KMS-11 (cell line): ENCODE data around the gene TRIO.

Source experiments
- H2AFZ ChIP-seq: fragments of 200-600 bp; sonication (generic); 2 replicates; pipeline ENCODE4 v1.6.1; 2016; ENCODE audit warnings: antibody characterized with exemption, mixed run types, low read depth
- H3K27ac ChIP-seq: fragments of 200-600 bp; sonication (generic); 2 replicates; pipeline ENCODE4 v1.6.1; 2016; ENCODE audit warnings: mild to moderate bottlenecking, mixed run types
- H3K27me3 ChIP-seq: fragments of 200-600 bp; sonication (generic); 2 replicates; pipeline ENCODE4 v1.6.1; 2017; ENCODE audit warnings: mild to moderate bottlenecking, low read depth, mixed run types, moderate library complexity; ENCODE audit not compliant: insufficient read depth
- H3K36me3 ChIP-seq: fragments of 200-600 bp; sonication (generic); 2 replicates; pipeline ENCODE4 v1.6.1; 2017; ENCODE audit warnings: mild to moderate bottlenecking, mixed run types; ENCODE audit not compliant: insufficient read depth
- H3K4me1 ChIP-seq: fragments of 200-600 bp; sonication (generic); 2 replicates; pipeline ENCODE4 v1.6.1; 2016; ENCODE audit warnings: mild to moderate bottlenecking, low read depth, mixed run types; ENCODE audit not compliant: poor library complexity, severe bottlenecking
- H3K4me2 ChIP-seq: fragments of 200-600 bp; sonication (generic); 2 replicates; pipeline ENCODE4 v1.7.0; 2016; ENCODE audit warnings: mild to moderate bottlenecking, mixed run types
- H3K4me3 ChIP-seq: fragments of 200-600 bp; sonication (generic); IDR thresholded peaks from 2 replicates; pipeline ENCODE4 v1.6.1; 2017; ENCODE audit warnings: low read depth, low read length, mixed read lengths; ENCODE audit not compliant: insufficient read depth
- H3K79me2 ChIP-seq: fragments of 200-600 bp; sonication (generic); 2 replicates; pipeline ENCODE4 v1.6.1; 2016; ENCODE audit warnings: low read depth, mixed run types; ENCODE audit not compliant: insufficient read depth
- H3K9ac ChIP-seq: fragments of 200-600 bp; sonication (generic); 2 replicates; pipeline ENCODE4 v1.6.1; 2016; ENCODE audit warnings: mild to moderate bottlenecking, mixed run types
- H4K20me1 ChIP-seq: fragments of 200-600 bp; sonication (generic); 2 replicates; pipeline ENCODE4 v1.6.1; 2016; ENCODE audit warnings: mild to moderate bottlenecking, mixed run types; ENCODE audit not compliant: insufficient read depth
- CTCF ChIP-seq: fragments of 200-600 bp; sonication (generic); conservative IDR thresholded peaks from 2 replicates; pipeline ENCODE4 v1.6.1; 2017; ENCODE audit warnings: low read depth, mild to moderate bottlenecking, antibody characterized with exemption, low read length, moderate library complexity, mixed read lengths

TRIO gene

GRCh38 chr5:14212838-14213237, 69.7 kb downstream of the TRIO start:
- Histone ChIP-seq H3K79me2 (peaks cover 87% of the 10 kb centered on the region), H3K27ac (peak overlapping the region; percentile 92), H3K4me2 (peak overlapping the region; percentile 86), H3K4me3 (no peak overlapping the region), H2AFZ (no peak overlapping the region), H3K9ac (peak overlapping the region; percentile 62), H3K36me3 (no peaks in the 10 kb centered on the region), H3K4me1 (peaks cover 100% of the 10 kb centered on the region), H4K20me1 (no peaks in the 10 kb centered on the region), H3K27me3 (no peaks in the 10 kb centered on the region)
- TF ChIP-seq CTCF = 0 out of 2 replicates have a peak, but pooled peaks have one; percentile 8

GRCh38 chr5:14213253-14213652, 70.1 kb downstream of the TRIO start:
- Histone ChIP-seq H3K4me1 (peaks cover 100% of the 10 kb centered on the region), H2AFZ (no peak overlapping the region), H3K9ac (peak overlapping the region; percentile 62), H4K20me1 (no peaks in the 10 kb centered on the region), H3K79me2 (peaks cover 87% of the 10 kb centered on the region), H3K4me2 (peak overlapping the region; percentile 86), H3K27me3 (no peaks in the 10 kb centered on the region), H3K36me3 (no peaks in the 10 kb centered on the region), H3K27ac (peak overlapping the region; percentile 92), H3K4me3 (no peak overlapping the region)
- TF ChIP-seq CTCF = 0 out of 2 replicates have a peak, but pooled peaks have one; percentile 6

GRCh38 chr5:14213813-14214585, 70.9 kb downstream of the TRIO start:
- H3K27me3 ChIP-seq = no peaks in the 10 kb centered on the region
- H2AFZ ChIP-seq = no peak overlapping the region
- no peaks in the 10 kb centered on the region for H3K36me3 ChIP-seq
- TF ChIP-seq CTCF = no peak
- H3K4me1 ChIP-seq = peaks cover 100% of the 10 kb centered on the region
- peak overlapping the region; percentile 86 for H3K4me2 ChIP-seq
- H3K27ac ChIP-seq = peak overlapping the region; percentile 92
- H3K79me2 ChIP-seq = peaks cover 87% of the 10 kb centered on the region
- H3K4me3 ChIP-seq = no peak overlapping the region
- H4K20me1 ChIP-seq = no peaks in the 10 kb centered on the region
- peak overlapping the region; percentile 62 for H3K9ac ChIP-seq

GRCh38 chr5:14215901-14216300, 72.8 kb downstream of the TRIO start:
- H3K36me3 ChIP-seq = no peaks in the 10 kb centered on the region
- no peak overlapping the region for H3K4me3 ChIP-seq
- peaks cover 87% of the 10 kb centered on the region for H3K79me2 ChIP-seq
- TF ChIP-seq CTCF = no peak
- no peaks in the 10 kb centered on the region for H3K27me3 ChIP-seq
- H2AFZ ChIP-seq = no peak overlapping the region
- H3K4me2 ChIP-seq = peak overlapping the region; percentile 86
- H3K9ac ChIP-seq = no peak overlapping the region; the same call in 1 of the 2 replicates
- peaks cover 100% of the 10 kb centered on the region for H3K4me1 ChIP-seq
- H3K27ac ChIP-seq = peak overlapping the region; percentile 92
- H4K20me1 ChIP-seq = no peaks in the 10 kb centered on the region
